GM23338 (cell line): ENCODE measurements around the gene NQO1. TPM values are rescaled to one million over a fixed set of nuclear protein-coding genes. Genes with fewer than 3 reads are reported as not detected.

Source experiments
- ATAC-seq: fragments of 200-7000 bp; cut with Tn5 transposase; 3 replicates; pipeline ENCODE4 v1.9.1; 2020
- DNase-seq: peaks from one replicate; pipeline ENCODE4 v3.0.0-alpha.2; 2015; ENCODE audit warnings: low spot score
- H2AFZ ChIP-seq: fragments of 200-600 bp; sonication (generic); 2 replicates; pipeline ENCODE4 v1.8.0; 2016; ENCODE audit warnings: antibody characterized with exemption, mild to moderate bottlenecking, moderate library complexity
- H3F3A ChIP-seq: fragments of 200-600 bp; sonication (generic); replicated peaks from 2 replicates; pipeline ENCODE4 v1.8.0; 2017; ENCODE audit warnings: antibody characterized with exemption, mixed run types, low read depth
- H3K27ac ChIP-seq: fragments of 200-600 bp; sonication (generic); 2 replicates; pipeline ENCODE4 v1.6.1; 2016; ENCODE audit warnings: low read depth
- H3K27me3 ChIP-seq: fragments of 200-600 bp; sonication (generic); 2 replicates; pipeline ENCODE4 v1.8.0; 2016; ENCODE audit warnings: mild to moderate bottlenecking, mixed run types, moderate library complexity; ENCODE audit not compliant: insufficient read depth
- H3K36me3 ChIP-seq: fragments of 200-600 bp; sonication (generic); 2 replicates; pipeline ENCODE4 v1.8.0; 2016; ENCODE audit warnings: mild to moderate bottlenecking; ENCODE audit not compliant: insufficient read depth
- H3K4me1 ChIP-seq: fragments of 200-600 bp; sonication (generic); 2 replicates; pipeline ENCODE4 v1.8.0; 2016; ENCODE audit warnings: mild to moderate bottlenecking, moderate library complexity; ENCODE audit not compliant: insufficient read depth
- H3K4me2 ChIP-seq: fragments of 200-600 bp; sonication (generic); 2 replicates; pipeline ENCODE4 v1.7.1; 2017; ENCODE audit warnings: mixed run types
- H3K4me3 ChIP-seq: fragments of 200-600 bp; sonication (generic); 2 replicates; pipeline ENCODE4 v1.6.1; 2016; ENCODE audit warnings: mixed run types
- H3K79me2 ChIP-seq: fragments of 200-600 bp; sonication (generic); replicated peaks from 2 replicates; pipeline ENCODE4 v1.8.0; 2017; ENCODE audit warnings: mild to moderate bottlenecking; ENCODE audit not compliant: insufficient read depth
- H3K9me2 ChIP-seq: fragments of 200-600 bp; sonication (generic); 2 replicates; pipeline ENCODE4 v1.8.0; 2017; ENCODE audit not compliant: insufficient read depth
- H4K20me1 ChIP-seq: fragments of 200-600 bp; sonication (generic); replicated peaks from 2 replicates; pipeline ENCODE4 v1.8.0; 2017; ENCODE audit warnings: mild to moderate bottlenecking; ENCODE audit not compliant: insufficient read depth
- H3K27ac Mint-ChIP-seq: 2 replicates; pipeline ENCODE4 v1.8.0; 2020; ENCODE audit warnings: inconsistent platforms, mild to moderate bottlenecking, moderate library complexity, mixed read lengths
- H3K27me3 Mint-ChIP-seq: 3 replicates; pipeline ENCODE4 v1.8.0; 2022; ENCODE audit warnings: low read depth, mild to moderate bottlenecking, moderate library complexity, mixed read lengths, inconsistent platforms; ENCODE audit not compliant: insufficient read depth, poor library complexity
- H3K36me3 Mint-ChIP-seq: 3 replicates; pipeline ENCODE4 v1.8.0; 2021; ENCODE audit warnings: low read depth, mild to moderate bottlenecking, inconsistent platforms, moderate library complexity, mixed read lengths
- H3K4me1 Mint-ChIP-seq: 3 replicates; pipeline ENCODE4 v1.8.0; 2020; ENCODE audit warnings: mild to moderate bottlenecking, inconsistent platforms, mixed read lengths
- H3K4me3 Mint-ChIP-seq: 3 replicates; pipeline ENCODE4 v1.8.0; 2021; ENCODE audit warnings: moderate library complexity, mild to moderate bottlenecking, inconsistent platforms, mixed read lengths
- H3K9me3 Mint-ChIP-seq: 3 replicates; pipeline ENCODE4 v1.8.0; 2020; ENCODE audit warnings: moderate library complexity, mild to moderate bottlenecking, inconsistent platforms, mixed read lengths
- CREB1 ChIP-seq: fragments of 250-450 bp; sonication (Bioruptor Pico); IDR thresholded peaks from 2 replicates; pipeline ENCODE4 v1.5.0; 2020; ENCODE audit warnings: low read depth, mild to moderate bottlenecking, moderate library complexity
- ETS1 ChIP-seq: IDR thresholded peaks from 2 replicates; pipeline ENCODE4 v1.6.1; 2016; ENCODE audit warnings: antibody characterized with exemption
- EZH2 ChIP-seq: fragments of 200-600 bp; sonication (generic); IDR thresholded peaks from one replicate; pipeline ENCODE4 v1.8.0; 2017; ENCODE audit warnings: antibody characterized with exemption, mild to moderate bottlenecking, low read depth; ENCODE audit not compliant: unreplicated experiment
- POLR2AphosphoS5 ChIP-seq: IDR thresholded peaks from 2 replicates; pipeline ENCODE4 v1.6.1; 2016; ENCODE audit warnings: antibody characterized with exemption, low read depth
- ZNF114 ChIP-seq: fragments of 250-450 bp; sonication (Bioruptor Pico); IDR thresholded peaks from 2 replicates; pipeline ENCODE4 v1.5.0; 2020; ENCODE audit warnings: mild to moderate bottlenecking, moderate library complexity
- ZNF462 ChIP-seq: fragments of 250-450 bp; sonication (Bioruptor Pico); IDR thresholded peaks from 2 replicates; pipeline ENCODE4 v1.5.0; 2020; ENCODE audit warnings: mild to moderate bottlenecking, moderate library complexity
- polyA plus RNA-seq: library from polyadenylated mRNA; unstranded; fragments of >200 nt; fragmentation: Nextera tagmentation; extraction: Ambion mirVana; gene quantifications from 2 replicates; pipeline ENCODE4 v1.2.1, GENCODE V29; 2016
- total RNA-seq: library from RNA; depleted of rRNA; stranded (reverse); fragments of >200 nt; shearing (Covaris generic); gene quantifications from 2 replicates; pipeline ENCODE4 v1.2.3, GENCODE V29; 2014

NQO1 gene
- total and polyA plus RNA-seq, 2 experiments from 2014 or later, result 80.9 to 86.3 TPM

DNA sequence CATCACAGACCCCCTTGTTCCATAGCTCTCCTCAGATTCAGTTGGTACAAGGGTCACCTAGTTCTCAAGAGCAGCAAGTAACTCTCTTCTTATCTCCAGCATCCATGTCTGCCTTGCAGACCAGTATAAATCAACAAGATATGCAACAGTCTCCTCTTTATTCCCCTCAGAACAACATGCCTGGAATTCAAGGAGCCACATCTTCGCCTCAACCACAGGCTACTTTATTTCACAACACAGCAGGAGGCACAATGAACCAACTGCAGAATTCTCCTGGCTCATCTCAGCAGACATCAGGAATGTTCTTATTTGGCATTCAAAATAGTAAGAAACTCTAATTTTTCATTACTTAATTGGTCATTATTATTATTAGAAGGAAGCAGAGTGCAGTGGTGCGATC, 32.4 kb downstream of the NQO1 start:
- H2AFZ ChIP-seq, result no peak overlapping the region
- Mint-ChIP-seq H3K4me1 (peaks cover 3% of the 10 kb centered on the region; the same call in 1 of the 3 replicates), H3K4me3 (no peak overlapping the region), H3K36me3 (peaks cover 34% of the 10 kb centered on the region), H3K27me3 (no peaks in the 10 kb centered on the region), H3K27ac (no peak overlapping the region), H3K9me3 (no peaks in the 10 kb centered on the region)
- no peak overlapping the region for H3K4me2 ChIP-seq
- DNase-seq (no peak), ATAC-seq (no peak)
- H3K36me3 ChIP-seq, result peaks cover 13% of the 10 kb centered on the region; the same call in 1 of the 2 replicates
- H3K27me3 ChIP-seq, result no peaks in the 10 kb centered on the region
- H4K20me1 ChIP-seq, result no peaks in the 10 kb centered on the region
- no peaks in the 10 kb centered on the region for H3F3A ChIP-seq
- H3K9me2 ChIP-seq, result no peaks in the 10 kb centered on the region
- no peak overlapping the region for H3K4me3 ChIP-seq
- no peak for TF ChIP-seq EZH2
- TF ChIP-seq ZNF462 (CRISPR knock-in tag), result no peak
- no peak for TF ChIP-seq ETS1
- TF ChIP-seq ZNF114, result no peak
- no peak for TF ChIP-seq POLR2AphosphoS5
- no peak for TF ChIP-seq CREB1 (CRISPR knock-in tag)
- no peaks in the 10 kb centered on the region for H3K4me1 ChIP-seq
- H3K27ac ChIP-seq, result no peak overlapping the region
- no peaks in the 10 kb centered on the region for H3K79me2 ChIP-seq
